Heart left ventricle (tissue), 16 donors: ENCODE measurements around the gene ZNF613. TPM values are rescaled to one million over a fixed set of nuclear protein-coding genes. Genes with fewer than 3 reads are reported as not detected.
"Not testable (repeated sequence)": the region's sequence is repeated elsewhere in the genome, so short reads cannot be mapped to it uniquely, and the experiment has no call there.

Source experiments
- ATAC-seq, 4 donors: fragments of 200-7000 bp; cut with Tn5 transposase; one replicate each; pipeline ENCODE4 v1.9.1; 2020 to 2022; ENCODE audit warnings: moderate library complexity in 4 of 4, mild to moderate bottlenecking in 3 of 4, moderate number of reproducible peaks in 1 of 4
- DNase-seq, 5 donors: peaks; one replicate each; pipeline ENCODE4 v3.0.0-alpha.2; 2020
- H3K27ac ChIP-seq, 12 donors: fragments of 200-600 bp; sonication (generic) in 4 of 12; one replicate each; pipeline versions ENCODE4 v1.5.0 to v1.8.0; 2016 to 2022; ENCODE audit warnings: mild to moderate bottlenecking in 2 of 12
- H3K27me3 ChIP-seq, 9 donors: fragments of 200-600 bp; sonication (generic) in 2 of 9; one replicate each; pipeline versions ENCODE4 v1.5.1 to v1.8.0; 2016 to 2022; ENCODE audit warnings: mild to moderate bottlenecking in 3 of 9
- H3K36me3 ChIP-seq, 9 donors: fragments of 200-600 bp; sonication (generic) in 2 of 9; one replicate each; pipeline versions ENCODE4 v1.5.0 to v1.8.0; 2018 to 2022; ENCODE audit warnings: mild to moderate bottlenecking in 2 of 9
- H3K4me1 ChIP-seq, 12 donors: fragments of 200-600 bp; sonication (generic) in 4 of 12; one replicate each; pipeline versions ENCODE4 v1.5.0 to v1.8.0; 2016 to 2022; ENCODE audit warnings: mild to moderate bottlenecking in 3 of 12
- H3K4me3 ChIP-seq, 12 donors: fragments of 200-600 bp; sonication (generic) in 4 of 12; one replicate each; pipeline versions ENCODE4 v1.5.0 to v1.8.0; 2017 to 2022; ENCODE audit warnings: mild to moderate bottlenecking in 9 of 12, moderate library complexity in 4 of 12
- H3K9me3 ChIP-seq, 12 donors: fragments of 200-600 bp; sonication (generic) in 4 of 12; one replicate each; pipeline versions ENCODE4 v1.5.0 to v1.8.0; 2016 to 2022; ENCODE audit warnings: mild to moderate bottlenecking in 1 of 12
- CTCF ChIP-seq, 12 donors: fragments of 200-600 bp; sonication (generic) in 4 of 12; IDR thresholded peaks; one replicate each; pipeline versions ENCODE4 v1.5.0 to v1.8.0; 2018 to 2022; ENCODE audit warnings: antibody characterized with exemption in 12 of 12, mild to moderate bottlenecking in 5 of 12
- POLR2A ChIP-seq, 2 donors: fragments of 450-650 bp; IDR thresholded peaks; one replicate each; pipeline ENCODE4 v1.6.1; 2017; ENCODE audit warnings: antibody characterized with exemption in 2 of 2, mild to moderate bottlenecking in 2 of 2, moderate library complexity in 2 of 2
- WGBS, 4 donors: extraction: QIAGEN DNeasy Blood & Tissue Kit in 2 of 4; methylation state at CpG; one replicate each; pipeline versions ENCODE4 v1.1.5 to v1.1.7; 2013 to 2018; 5-methylcytosine and 5-hydroxymethylcytosine counted together
- intact Hi-C, 10 donors: fragments of 100-400 bp; cut with DNase I; formaldehyde crosslinking; loops; one replicate each; pipeline versions ENCODE4 v1.11.1 to v1.14.2; 2022
- polyA plus RNA-seq, 2 donors: library from polyadenylated mRNA; stranded (reverse); fragments of 200-250 nt; gene quantifications; one replicate each; pipeline ENCODE4 v1.2.3, GENCODE V29; 2013
- total RNA-seq, 9 donors: library from RNA; depleted of rRNA in 2 of 9; stranded (reverse); fragments of >200 nt in 2 of 9; fragmentation: NEBNext Ultra II Directional in 3 of 9; extraction: Animal tissue kit (Norgen Biotek cat#: 25700) in 3 of 9; gene quantifications; one replicate each; pipeline versions ENCODE4 v1.1.0 to v1.2.4, GENCODE V29; 2016 to 2023
- donor health status: ischemic (EF 13 %, LVEDD 7.1; RV severe dilation, severe dysfunction).
- donor health status: healthy with polysubstance abuse.
- donor health status: DM: no; HTN: yes; CAD: no.
- donor health status: DM: no; HTN: no; CAD: no.
- donor health status: ischemic (EF 25% LVEDD 6.9; RV normal size, moderate dysfunction).
- donor health status: ischemic (EF 25% LVEDD 5.7; RV mildly dilated, moderate dysfunction).
- donor health status: healthy.
- donor health status: DM: yes; HTN: yes; CAD: no.
- donor health status: ischemic (EF 35%, LVEDD 5.7; RV mildly dilated, moderate dysfunction).
- donor health status: nonischemic (EF 11% LVEDD 7.7; RV severe dilation, severe dysfunction).
- donor health status: DM: yes; HTN: yes; CAD: no.
- donor health status: PGD.
- donor health status: ischemic (EF 29% LVEDD 5.4; RV normal size, mild dysfunction).
- donor health status: nonischemic (EF 23%, LVEDD 6.1; RV moderate dilation, normal function).

Gene ZNF613
- total and polyA plus RNA-seq, 11 donors: 2.4 to 6.8 (median 4.3) TPM

- H3K4me3 ChIP-seq: no peak overlapping the region
- no peaks in the 10 kb centered on the region for H3K27me3 ChIP-seq
- TF ChIP-seq POLR2A (IDR thresholded peaks at IDR 0.05) (no peak), CTCF (IDR thresholded peaks at IDR 0.05) (no peak)
- peaks cover 0 to 39% (median 6%) of the 10 kb centered on the region in 9 donors for H3K36me3 ChIP-seq
- WGBS, 4 donors: 96 to 97% (median 96%) methylated on average over 6 of the region's 6 CpGs
- intact Hi-C loops: no loop called here
- H3K4me1 ChIP-seq: peaks cover 0 to 9% (median 4%) of the 10 kb centered on the region in 12 donors
- H3K27ac ChIP-seq: no peak overlapping the region
- DNase-seq (no peak), ATAC-seq (no peak)
- H3K9me3 ChIP-seq: peaks cover 0 to 99% (median 21%) of the 10 kb centered on the region in 12 donors
These were observed 53.0 kb downstream of the ZNF613 start for GRCh38 chr19:51980116-51980736.

GRCh38 chr19:51980926-51981325 lies 53.7 kb downstream of the ZNF613 start:
- H3K27ac ChIP-seq, H3K4me3 ChIP-seq, ATAC-seq, intact Hi-C loops, DNase-seq, H3K27me3 ChIP-seq: not testable (repeated sequence)
- Histone ChIP-seq H3K4me1 (peaks cover 0 to 16% (median 10%) of the 10 kb centered on the region in 12 donors), H3K36me3 (peaks cover 0 to 32% (median 6%) of the 10 kb centered on the region in 9 donors), H3K9me3 (peaks cover 0 to 96% (median 19%) of the 10 kb centered on the region in 12 donors)
- 83 to 96% (median 92%) methylated on average over 6 of the region's 6 CpGs for WGBS, 4 donors

GRCh38 chr19:51983361-51983760 lies 56.1 kb downstream of the ZNF613 start:
- Histone ChIP-seq H3K4me1 (peaks cover 0 to 17% (median 12%) of the 10 kb centered on the region in 12 donors), H3K9me3 (peaks cover 0 to 83% (median 10%) of the 10 kb centered on the region in 12 donors), H3K36me3 (peaks cover 0 to 30% (median 6%) of the 10 kb centered on the region in 9 donors), H3K4me3 (no peak overlapping the region), H3K27ac (no peak overlapping the region), H3K27me3 (no peaks in the 10 kb centered on the region)
- no peak for DNase-seq
- intact Hi-C loops: no loop called here
- no peak for TF ChIP-seq CTCF (IDR thresholded peaks at IDR 0.05)
- TF ChIP-seq POLR2A (IDR thresholded peaks at IDR 0.05): no peak
- WGBS, 4 donors: 82 to 89% (median 85%) methylated on average over 4 of the region's 4 CpGs
- no peak for ATAC-seq

- H3K27ac ChIP-seq: peak within 1 kb of the TSS in 11 of 12 donors; percentile 40 to 82 (median 73)
- no peaks in the 10 kb centered on the region for H3K27me3 ChIP-seq
- H3K4me1 ChIP-seq: peaks cover 0 to 17% (median 12%) of the 10 kb centered on the region in 12 donors
- TF ChIP-seq POLR2A (IDR thresholded peaks at IDR 0.05) (no peak), CTCF (IDR thresholded peaks at IDR 0.05) (peak in 1 of 12 donors; percentile 14)
- ATAC-seq (peak; percentile 98 to 100 (median 100)), DNase-seq (peak; percentile 90 to 96 (median 94))
- H3K36me3 ChIP-seq: peaks cover 0 to 7% (median 0%) of the 10 kb centered on the region in 9 donors
- H3K4me3 ChIP-seq: peak within 1 kb of the TSS; percentile 66 to 94 (median 81)
- WGBS, 4 donors: 2 to 3% (median 2%) methylated on average over 33 of the region's 33 CpGs
- peaks cover 0 to 83% (median 28%) of the 10 kb centered on the region in 12 donors for H3K9me3 ChIP-seq
- intact Hi-C loops: loop anchor here in 6 of 10 donors (2.0 to 5.0 kb wide), 4 partner anchors 20 to 99 kb away; partner anchors contain the start of genes ZNF613 (in 4 of the 6) and ZNF577 (in 1 of the 6)
These were observed 59.3 kb downstream of the ZNF613 start, which contains the start of gene ZNF350 for GRCh38 chr19:51986309-51987291. TSS of gene ZNF350 (minus strand) at chr19:51986840. CDS start at chr19:51974360, 12,480 bp downstream.
